Mesendoderm (in vitro differentiated cells): ENCODE data around the gene FAR1.

ENCODE experiments used
- DNase-seq: peaks from one replicate; pipeline ENCODE4 v3.0.0; 2013
- H2AK5ac ChIP-seq: 2 replicates; pipeline ENCODE4 v1.6.1; 2013; ENCODE audit warnings: low read length, inconsistent platforms
- H2BK120ac ChIP-seq: 2 replicates; pipeline ENCODE4 v1.6.1; 2013; ENCODE audit warnings: low read depth, mild to moderate bottlenecking, low read length, moderate library complexity, mixed read lengths
- H2BK15ac ChIP-seq: replicated peaks from 2 replicates; pipeline ENCODE4 v1.6.1; 2013; ENCODE audit warnings: low read depth, mild to moderate bottlenecking, moderate library complexity
- H2BK5ac ChIP-seq: 2 replicates; pipeline ENCODE4 v1.6.1; 2013; ENCODE audit warnings: low read length, inconsistent platforms
- H3K18ac ChIP-seq: 2 replicates; pipeline ENCODE4 v1.6.1; 2013; ENCODE audit warnings: mild to moderate bottlenecking, low read length, mixed read lengths
- H3K23ac ChIP-seq: one replicate; pipeline ENCODE4 v1.6.1; 2013; ENCODE audit warnings: low read length
- H3K27ac ChIP-seq: 2 replicates; pipeline ENCODE4 v1.5.1; 2013; ENCODE audit warnings: low read depth, mild to moderate bottlenecking, inconsistent platforms, low read length, moderate library complexity
- H3K27me3 ChIP-seq: 2 replicates; pipeline ENCODE4 v1.6.1; 2013; ENCODE audit warnings: low read length, control low read depth, mild to moderate bottlenecking, inconsistent platforms; ENCODE audit not compliant: insufficient read depth, poor library complexity
- H3K36me3 ChIP-seq: 2 replicates; pipeline ENCODE4 v1.6.1; 2013; ENCODE audit warnings: low read length, inconsistent platforms; ENCODE audit not compliant: control insufficient read depth, insufficient read depth
- H3K4ac ChIP-seq: one replicate; pipeline ENCODE4 v1.6.1; 2013; ENCODE audit warnings: low read depth, mild to moderate bottlenecking, low read length, moderate library complexity
- H3K4me1 ChIP-seq: 2 replicates; pipeline ENCODE4 v1.6.1; 2013; ENCODE audit warnings: low read depth, low read length, inconsistent platforms; ENCODE audit not compliant: control insufficient read depth
- H3K4me2 ChIP-seq: 2 replicates; pipeline ENCODE4 v1.6.1; 2013; ENCODE audit warnings: low read length
- H3K4me3 ChIP-seq: 2 replicates; pipeline ENCODE4 v1.5.1; 2013; ENCODE audit warnings: mild to moderate bottlenecking, low read length
- H3K56ac ChIP-seq: one replicate; pipeline ENCODE4 v1.6.1; 2013; ENCODE audit warnings: low read length
- H3K79me1 ChIP-seq: 2 replicates; pipeline ENCODE4 v1.6.1; 2013; ENCODE audit warnings: low read length, inconsistent platforms
- H3K79me2 ChIP-seq: 2 replicates; pipeline ENCODE4 v1.6.1; 2013; ENCODE audit warnings: mild to moderate bottlenecking, low read length; ENCODE audit not compliant: control insufficient read depth, insufficient read depth
- H3K9ac ChIP-seq: 2 replicates; pipeline ENCODE4 v1.6.1; 2013; ENCODE audit warnings: low read length, inconsistent platforms
- H4K5ac ChIP-seq: one replicate; pipeline ENCODE4 v1.6.1; 2013; ENCODE audit warnings: low read length
- H4K8ac ChIP-seq: one replicate; pipeline ENCODE4 v1.6.1; 2013; ENCODE audit warnings: low read depth, mild to moderate bottlenecking, control low read depth, low read length, moderate library complexity
- WGBS: extraction: QIAGEN DNeasy Blood & Tissue Kit; methylation state at CpG from one replicate; pipeline ENCODE4 v1.1.7; 2013; ENCODE audit warnings: low lambda C conversion rate, missing lambda C conversion rate; ENCODE audit not compliant: insufficient coverage; ENCODE audit errors: extremely low coverage; 5-methylcytosine and 5-hydroxymethylcytosine counted together

Gene FAR1

DNA sequence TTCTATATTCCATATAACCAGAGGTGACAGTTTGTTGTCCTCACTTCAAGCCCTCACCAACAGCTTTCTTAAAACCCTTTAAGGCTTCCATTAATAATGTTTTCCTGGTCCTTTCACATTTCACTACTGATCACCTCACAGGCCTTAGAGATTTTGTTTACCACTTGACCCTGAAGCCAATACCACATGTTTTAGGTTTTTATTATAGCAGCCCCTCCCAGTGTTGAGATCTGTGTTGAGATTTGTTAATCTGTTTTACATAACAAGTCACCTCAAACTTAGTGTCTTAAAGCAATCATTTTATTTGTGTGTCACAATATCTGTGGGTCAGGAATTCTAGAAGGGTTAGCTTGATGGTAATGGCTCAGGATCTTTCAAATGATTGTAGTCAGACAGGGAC, 49.9 kb downstream of the FAR1 start:
- H3K36me3 ChIP-seq: no peaks in the 10 kb centered on the region
- H3K79me1 ChIP-seq: no peaks in the 10 kb centered on the region
- no peak overlapping the region for H4K8ac ChIP-seq
- H3K4me2 ChIP-seq: no peak overlapping the region
- H2AK5ac ChIP-seq: no peak overlapping the region
- H3K9ac ChIP-seq: no peak overlapping the region
- no peak overlapping the region for H3K23ac ChIP-seq
- DNase-seq: no peak
- no peaks in the 10 kb centered on the region for H3K4me1 ChIP-seq
- no peak overlapping the region for H3K27ac ChIP-seq
- no peak overlapping the region for H2BK15ac ChIP-seq
- no peak overlapping the region for H2BK120ac ChIP-seq
- no peak overlapping the region for H3K18ac ChIP-seq
- no peak overlapping the region for H2BK5ac ChIP-seq
- H3K79me2 ChIP-seq: no peaks in the 10 kb centered on the region
- no peaks in the 10 kb centered on the region for H3K27me3 ChIP-seq
- H4K5ac ChIP-seq: no peak overlapping the region
- H3K4me3 ChIP-seq: no peak overlapping the region
- no peak overlapping the region for H3K56ac ChIP-seq
- H3K4ac ChIP-seq: no peak overlapping the region

DNA sequence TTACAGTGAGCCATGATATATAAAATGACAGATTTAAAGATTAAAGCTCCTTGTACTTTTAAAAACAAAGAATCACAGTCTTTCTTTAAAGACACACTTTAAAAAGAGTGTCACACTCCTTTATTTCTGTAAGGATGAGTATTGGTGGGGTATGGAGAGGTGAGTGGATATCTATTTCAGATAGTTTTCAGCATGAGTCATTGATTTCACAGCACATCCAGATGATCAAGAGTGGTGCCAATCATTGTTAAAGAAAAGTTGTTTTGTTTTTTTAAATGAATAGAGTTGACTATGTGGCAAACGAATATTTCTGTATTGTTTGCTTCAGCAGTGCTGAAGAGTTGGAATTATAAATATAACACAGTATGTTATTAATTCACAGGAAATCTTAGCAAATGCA, 52.5 kb downstream of the FAR1 start:
- H3K56ac ChIP-seq: no peak overlapping the region
- 100% methylated on average over 1 of the region's 1 CpG for WGBS
- no peaks in the 10 kb centered on the region for H3K36me3 ChIP-seq

DNA sequence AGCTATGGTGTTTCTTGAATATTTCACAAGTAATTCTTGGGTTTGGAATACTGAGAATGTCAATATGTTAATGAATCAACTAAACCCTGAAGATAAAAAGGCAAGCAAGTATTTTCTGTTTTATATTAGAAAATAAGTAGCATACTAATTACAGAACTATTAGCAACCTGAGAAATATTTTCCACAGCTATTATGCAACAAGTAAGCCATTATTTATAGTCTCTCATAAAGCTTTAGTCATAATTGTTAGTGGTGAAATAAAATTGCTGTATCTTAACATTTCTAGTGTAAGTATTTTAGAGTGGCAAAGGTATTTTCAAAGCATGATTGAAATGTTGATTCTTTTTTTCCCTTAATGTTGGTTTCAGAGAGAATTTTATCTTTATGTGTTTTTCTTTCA, 53.3 kb downstream of the FAR1 start:
- Histone ChIP-seq H3K4me3 (no peak overlapping the region), H2BK120ac (no peak overlapping the region), H2BK15ac (no peak overlapping the region), H3K4ac (no peak overlapping the region), H3K4me1 (no peaks in the 10 kb centered on the region), H3K18ac (no peak overlapping the region), H3K23ac (no peak overlapping the region), H4K5ac (no peak overlapping the region), H2AK5ac (no peak overlapping the region), H4K8ac (no peak overlapping the region), H3K4me2 (no peak overlapping the region), H3K9ac (no peak overlapping the region), H3K79me2 (no peaks in the 10 kb centered on the region), H3K36me3 (no peaks in the 10 kb centered on the region), H2BK5ac (no peak overlapping the region), H3K56ac (no peak overlapping the region), H3K79me1 (no peaks in the 10 kb centered on the region), H3K27me3 (no peaks in the 10 kb centered on the region), H3K27ac (no peak overlapping the region)
- no peak for DNase-seq

More for the DNA sequence above, 52.5 kb downstream of the FAR1 start:
- H3K18ac ChIP-seq: no peak overlapping the region
- no peak overlapping the region for H3K9ac ChIP-seq
- DNase-seq: no peak
- H4K5ac ChIP-seq: no peak overlapping the region
- no peak overlapping the region for H2BK5ac ChIP-seq
- no peak overlapping the region for H3K4ac ChIP-seq
- H3K27ac ChIP-seq: no peak overlapping the region
- H3K27me3 ChIP-seq: no peaks in the 10 kb centered on the region
- H3K4me2 ChIP-seq: no peak overlapping the region
- no peaks in the 10 kb centered on the region for H3K79me1 ChIP-seq
- no peak overlapping the region for H2BK120ac ChIP-seq
- no peak overlapping the region for H3K23ac ChIP-seq
- H2AK5ac ChIP-seq: no peak overlapping the region
- H4K8ac ChIP-seq: no peak overlapping the region
- H3K79me2 ChIP-seq: no peaks in the 10 kb centered on the region
- no peak overlapping the region for H3K4me3 ChIP-seq
- no peaks in the 10 kb centered on the region for H3K4me1 ChIP-seq
- H2BK15ac ChIP-seq: no peak overlapping the region

DNA sequence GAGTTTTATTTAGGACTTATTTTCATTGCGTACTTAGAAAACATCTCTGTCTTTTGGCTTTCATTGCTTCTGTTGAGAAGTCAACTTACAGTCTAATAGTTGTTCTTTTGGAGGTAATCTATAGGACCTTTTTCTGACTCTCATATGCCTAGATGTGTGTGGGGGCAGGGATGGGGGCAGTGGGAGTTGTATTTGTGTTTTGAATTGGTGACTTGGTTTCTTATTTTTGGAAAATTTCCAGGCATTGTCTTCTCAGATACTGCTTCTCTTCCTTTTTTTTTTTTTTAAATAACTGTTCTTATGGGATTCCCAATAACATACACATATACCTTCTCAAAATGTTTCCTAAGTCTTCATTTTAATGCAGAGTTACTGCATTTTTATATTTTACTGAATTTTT, 58.0 kb downstream of the FAR1 start:
- no peak for DNase-seq
- Histone ChIP-seq H2BK5ac (no peak overlapping the region), H2BK15ac (no peak overlapping the region), H3K56ac (no peak overlapping the region), H3K27me3 (no peaks in the 10 kb centered on the region), H3K27ac (no peak overlapping the region), H3K4ac (no peak overlapping the region), H4K5ac (no peak overlapping the region), H4K8ac (no peak overlapping the region), H3K23ac (no peak overlapping the region), H3K4me1 (no peaks in the 10 kb centered on the region), H3K18ac (no peak overlapping the region), H3K79me1 (no peaks in the 10 kb centered on the region), H2AK5ac (no peak overlapping the region), H3K36me3 (no peaks in the 10 kb centered on the region), H3K79me2 (no peaks in the 10 kb centered on the region), H2BK120ac (no peak overlapping the region), H3K4me2 (no peak overlapping the region), H3K4me3 (no peak overlapping the region), H3K9ac (no peak overlapping the region)
- no CpG with 5 or more reads among the region's 1 CpG for WGBS

DNA sequence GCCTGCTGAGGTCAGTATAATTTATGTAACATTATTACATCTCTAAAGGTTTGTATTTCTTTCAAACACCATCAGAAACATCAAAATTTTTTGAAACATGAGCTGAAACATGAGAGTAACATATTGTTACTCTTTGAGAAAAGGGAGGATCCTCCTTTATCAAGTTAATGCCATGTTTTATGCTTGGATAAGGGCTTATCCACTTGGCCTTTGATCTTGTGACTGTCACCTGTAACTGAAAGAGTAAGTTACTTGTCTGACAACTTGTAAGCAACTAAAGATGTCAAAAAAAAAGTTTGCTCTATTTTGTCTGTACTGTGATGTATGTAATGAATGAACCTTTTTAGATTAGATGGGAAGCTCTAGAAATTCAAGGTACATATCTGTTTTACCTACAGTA, 59.6 kb downstream of the FAR1 start:
- no peak for DNase-seq
- no peaks in the 10 kb centered on the region for H3K4me1 ChIP-seq
- no peak overlapping the region for H3K4ac ChIP-seq
- no peak overlapping the region for H2BK15ac ChIP-seq
- H3K79me2 ChIP-seq: no peaks in the 10 kb centered on the region
- H3K23ac ChIP-seq: no peak overlapping the region
- no peak overlapping the region for H2BK5ac ChIP-seq
- no peak overlapping the region for H3K18ac ChIP-seq
- no peak overlapping the region for H4K5ac ChIP-seq
- H2BK120ac ChIP-seq: no peak overlapping the region
- no peaks in the 10 kb centered on the region for H3K36me3 ChIP-seq
- no peak overlapping the region for H4K8ac ChIP-seq
- H2AK5ac ChIP-seq: no peak overlapping the region
- no peak overlapping the region for H3K56ac ChIP-seq
- H3K4me2 ChIP-seq: no peak overlapping the region
- no peak overlapping the region for H3K4me3 ChIP-seq
- H3K79me1 ChIP-seq: no peaks in the 10 kb centered on the region
- H3K27me3 ChIP-seq: no peaks in the 10 kb centered on the region
- H3K9ac ChIP-seq: no peak overlapping the region
- H3K27ac ChIP-seq: no peak overlapping the region

DNA sequence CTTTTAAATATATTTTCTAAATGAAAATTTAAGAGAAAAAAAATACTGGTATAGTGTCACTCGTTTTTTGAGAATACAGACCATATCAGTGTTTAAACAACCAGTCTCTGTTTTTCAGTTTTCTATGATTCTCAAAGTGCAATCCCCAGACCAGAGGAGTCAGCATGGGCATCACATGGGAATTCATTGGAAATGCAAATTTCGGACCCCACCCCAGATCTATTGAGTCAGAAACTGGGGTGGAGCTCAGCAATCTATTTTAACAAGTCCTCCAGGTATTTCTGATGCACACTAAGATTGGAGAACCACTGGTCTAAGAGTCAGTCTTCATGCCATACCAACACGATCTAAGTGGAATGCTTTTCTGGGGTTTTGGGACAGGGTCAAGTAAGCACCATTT, 66.1 kb downstream of the FAR1 start:
- Histone ChIP-seq H3K23ac (no peak overlapping the region), H3K4ac (no peak overlapping the region), H3K4me2 (no peak overlapping the region), H3K79me1 (no peaks in the 10 kb centered on the region), H3K27ac (no peak overlapping the region), H2BK15ac (no peak overlapping the region), H3K79me2 (no peaks in the 10 kb centered on the region), H2BK120ac (no peak overlapping the region), H3K4me3 (no peak overlapping the region), H4K5ac (no peak overlapping the region), H4K8ac (no peak overlapping the region), H3K4me1 (no peaks in the 10 kb centered on the region), H2AK5ac (no peak overlapping the region), H3K18ac (no peak overlapping the region), H3K9ac (no peak overlapping the region), H3K36me3 (no peaks in the 10 kb centered on the region), H3K56ac (no peak overlapping the region), H3K27me3 (no peaks in the 10 kb centered on the region), H2BK5ac (no peak overlapping the region)
- no CpG with 5 or more reads among the region's 3 CpGs for WGBS
- DNase-seq: no peak
